Measurements from ENCODE around the gene ELOVL7. TPM values are rescaled to one million over a fixed set of nuclear protein-coding genes. Genes with fewer than 3 reads are reported as not detected.
"Not testable (repeated sequence)": the region's sequence is repeated elsewhere in the genome, so short reads cannot be mapped to it uniquely, and the experiment has no call there.

ELOVL7 gene
- total RNA-seq, 2 experiments from 2014 or later, result 0.57 to 0.97 TPM

GRCh38 chr5:60821488-60822284, 22.4 kb downstream of the ELOVL7 start:
- POLR2A ChIA-PET, result no interaction called here
- Mint-ChIP-seq H3K27ac (no peak overlapping the region), H3K36me3 (no peaks in the 10 kb centered on the region), H3K27me3 (peaks cover 2% of the 10 kb centered on the region), H3K9me3 (peaks cover 3% of the 10 kb centered on the region), H3K4me1 (peaks cover 1% of the 10 kb centered on the region), H3K4me3 (no peak overlapping the region)
- no peak for ATAC-seq (ENCODE audit: low read depth)
- no peak for DNase-seq

DNA sequence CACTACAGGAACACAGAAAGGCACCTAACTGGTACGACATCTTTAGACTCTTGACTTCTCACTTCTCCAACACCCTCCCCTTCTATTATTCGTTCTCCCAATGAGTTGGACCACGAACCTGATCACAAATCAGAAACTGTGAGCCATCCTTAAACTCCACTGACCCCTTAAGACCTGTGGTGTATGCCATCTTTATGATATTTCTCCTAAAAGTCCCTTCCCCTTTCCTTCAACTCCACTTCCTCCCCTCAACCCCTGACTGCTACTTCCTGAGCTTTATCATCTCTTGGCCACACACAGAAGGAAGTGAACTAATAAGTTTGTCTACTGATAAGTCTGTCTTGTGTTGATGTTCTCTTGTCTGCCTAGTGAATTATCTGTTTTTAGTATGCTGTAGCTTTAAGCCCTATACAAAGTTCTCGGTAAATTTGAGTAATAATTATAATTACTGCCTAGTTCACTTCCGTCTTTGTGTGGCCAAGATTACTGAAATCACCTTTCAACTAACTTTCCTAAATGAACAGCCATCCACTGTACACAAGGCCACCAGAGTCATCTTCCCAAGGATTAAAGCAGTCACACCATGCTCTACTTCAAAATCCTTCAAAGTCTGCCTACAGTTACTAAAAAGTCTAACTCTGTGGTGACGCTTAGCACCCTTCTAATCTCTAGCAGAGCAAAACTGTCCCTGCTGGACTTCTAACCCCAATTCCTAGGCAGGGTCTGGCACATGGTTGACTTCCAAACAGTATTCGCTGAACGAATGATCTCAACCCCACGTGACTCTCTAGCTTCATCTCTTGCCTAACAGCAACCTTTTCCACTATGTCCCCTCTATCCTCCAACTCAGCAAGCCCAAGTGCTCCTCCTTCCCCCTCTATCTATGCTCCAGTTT, 23.2 kb downstream of the ELOVL7 start:
- POLR2A ChIA-PET, result no interaction called here
- peaks cover 2% of the 10 kb centered on the region for H3K27me3 Mint-ChIP-seq
- peaks cover 3% of the 10 kb centered on the region for H3K9me3 Mint-ChIP-seq
- DNase-seq (no peak), ATAC-seq (ENCODE audit: low read depth) (no peak)
- no peaks in the 10 kb centered on the region for H3K36me3 Mint-ChIP-seq
- H3K4me3 Mint-ChIP-seq, result no peak overlapping the region
- H3K4me1 Mint-ChIP-seq, result peaks cover 1% of the 10 kb centered on the region
- H3K27ac Mint-ChIP-seq, result no peak overlapping the region

DNA sequence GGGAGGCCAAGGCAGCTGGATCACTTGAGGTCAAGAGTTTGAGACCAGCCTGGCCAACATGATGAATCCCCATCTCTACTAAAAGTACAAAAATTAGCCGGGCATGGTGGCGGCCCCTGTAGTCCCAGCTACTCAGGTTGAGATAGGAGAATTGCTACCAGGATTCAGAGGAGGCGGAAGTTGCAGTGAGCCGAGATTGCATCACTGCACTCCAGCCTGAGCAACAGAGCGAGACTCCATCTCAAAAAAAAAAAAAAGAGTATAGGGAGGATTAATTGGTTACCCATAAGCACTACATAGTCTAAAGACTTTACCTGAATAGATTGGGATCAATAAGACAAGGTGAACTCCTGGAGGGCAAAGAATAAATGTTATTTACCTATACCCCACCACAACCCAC, 27.9 kb downstream of the ELOVL7 start:
- H3K4me3 Mint-ChIP-seq; POLR2A ChIA-PET; H3K36me3 Mint-ChIP-seq; DNase-seq; ATAC-seq (ENCODE audit: low read depth); H3K9me3 Mint-ChIP-seq; H3K27ac Mint-ChIP-seq; H3K4me1 Mint-ChIP-seq: not testable (repeated sequence)
- peaks cover 13% of the 10 kb centered on the region for H3K27me3 Mint-ChIP-seq

- no peak overlapping the region for H3K4me3 Mint-ChIP-seq
- no peak for DNase-seq
- H3K4me1 Mint-ChIP-seq, result peaks cover 1% of the 10 kb centered on the region
- H3K36me3 Mint-ChIP-seq, result no peaks in the 10 kb centered on the region
- H3K27ac Mint-ChIP-seq, result no peak overlapping the region
- peaks cover 3% of the 10 kb centered on the region for H3K9me3 Mint-ChIP-seq
- POLR2A ChIA-PET, result no interaction called here
- no peak for ATAC-seq (ENCODE audit: low read depth)
- peaks cover 13% of the 10 kb centered on the region for H3K27me3 Mint-ChIP-seq
Observed at GRCh38 chr5:60814498-60814897, 29.6 kb downstream of the ELOVL7 start.

GRCh38 chr5:60812426-60812825, 31.6 kb downstream of the ELOVL7 start:
- DNase-seq (no peak), ATAC-seq (ENCODE audit: low read depth) (no peak)
- no peaks in the 10 kb centered on the region for H3K9me3 Mint-ChIP-seq
- no peak overlapping the region for H3K4me3 Mint-ChIP-seq
- H3K27ac Mint-ChIP-seq, result no peak overlapping the region
- H3K36me3 Mint-ChIP-seq, result no peaks in the 10 kb centered on the region
- H3K4me1 Mint-ChIP-seq, result peaks cover 1% of the 10 kb centered on the region
- POLR2A ChIA-PET, result no interaction called here
- H3K27me3 Mint-ChIP-seq, result peaks cover 18% of the 10 kb centered on the region

- DNase-seq, result no peak
- Mint-ChIP-seq H3K27me3 (peaks cover 22% of the 10 kb centered on the region), H3K36me3 (no peaks in the 10 kb centered on the region), H3K27ac (no peak overlapping the region), H3K4me3 (no peak overlapping the region), H3K4me1 (no peaks in the 10 kb centered on the region), H3K9me3 (no peaks in the 10 kb centered on the region)
- no peak for ATAC-seq (ENCODE audit: low read depth)
- POLR2A ChIA-PET, result no interaction called here
Observed at GRCh38 chr5:60811105-60811504, 33.0 kb downstream of the ELOVL7 start.

- Mint-ChIP-seq H3K27ac (no peak overlapping the region), H3K27me3 (peaks cover 22% of the 10 kb centered on the region), H3K9me3 (no peaks in the 10 kb centered on the region), H3K4me1 (no peaks in the 10 kb centered on the region), H3K36me3 (no peaks in the 10 kb centered on the region), H3K4me3 (no peak overlapping the region)
- no peak for DNase-seq
- ATAC-seq (ENCODE audit: low read depth), result no peak
- POLR2A ChIA-PET, result no interaction called here
Observed at GRCh38 chr5:60810438-60811085, 33.5 kb downstream of the ELOVL7 start.

DNA sequence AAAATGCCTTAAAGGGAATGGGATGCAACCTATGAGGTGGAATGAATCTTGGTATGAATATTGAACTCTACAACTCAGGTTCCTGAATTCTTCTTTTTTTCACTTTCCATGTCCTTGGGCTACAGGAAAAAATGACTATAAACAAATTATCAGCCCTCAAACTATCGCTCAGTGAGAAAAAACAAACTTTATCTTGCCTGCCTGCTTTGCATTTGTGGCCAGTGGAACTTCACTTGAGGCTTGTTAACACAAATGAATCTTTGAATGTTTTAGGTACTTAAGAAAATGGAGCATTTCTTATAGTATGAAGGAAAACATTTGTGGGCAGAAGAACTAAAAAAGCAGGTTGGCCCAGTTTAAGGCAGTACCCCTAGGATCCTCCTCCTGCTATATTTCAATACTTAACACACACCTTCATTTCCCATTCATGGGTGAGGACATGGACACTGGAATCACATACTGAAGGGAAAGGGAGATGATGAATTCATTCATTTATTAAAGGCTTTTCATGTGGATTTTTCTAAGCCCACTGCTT, 34.1 kb downstream of the ELOVL7 start:
- Mint-ChIP-seq H3K27me3 (peaks cover 22% of the 10 kb centered on the region), H3K4me1 (no peaks in the 10 kb centered on the region), H3K36me3 (no peaks in the 10 kb centered on the region), H3K4me3 (no peak overlapping the region), H3K9me3 (no peaks in the 10 kb centered on the region), H3K27ac (no peak overlapping the region)
- POLR2A ChIA-PET, result no interaction called here
- ATAC-seq (ENCODE audit: low read depth) (no peak), DNase-seq (no peak)

GRCh38 chr5:60806591-60807243, 37.4 kb downstream of the ELOVL7 start:
- H3K27me3 Mint-ChIP-seq, result peaks cover 11% of the 10 kb centered on the region
- no peak for ATAC-seq (ENCODE audit: low read depth)
- POLR2A ChIA-PET, result no interaction called here

GRCh38 chr5:60805463-60805862, 38.6 kb downstream of the ELOVL7 start:
- peaks cover 11% of the 10 kb centered on the region for H3K27me3 Mint-ChIP-seq
- H3K4me1 Mint-ChIP-seq, result no peaks in the 10 kb centered on the region
- H3K27ac Mint-ChIP-seq, result no peak overlapping the region
- H3K36me3 Mint-ChIP-seq, result no peaks in the 10 kb centered on the region
- no peak overlapping the region for H3K4me3 Mint-ChIP-seq
- DNase-seq (no peak), ATAC-seq (ENCODE audit: low read depth) (no peak)
- no peaks in the 10 kb centered on the region for H3K9me3 Mint-ChIP-seq
- POLR2A ChIA-PET, result no interaction called here

More at GRCh38 chr5:60806591-60807243, 37.4 kb downstream of the ELOVL7 start:
- H3K27ac Mint-ChIP-seq, result no peak overlapping the region
- no peaks in the 10 kb centered on the region for H3K36me3 Mint-ChIP-seq
- H3K9me3 Mint-ChIP-seq, result no peaks in the 10 kb centered on the region
- DNase-seq, result no peak
- no peaks in the 10 kb centered on the region for H3K4me1 Mint-ChIP-seq
- no peak overlapping the region for H3K4me3 Mint-ChIP-seq

GRCh38 chr5:60803712-60804111, 40.4 kb downstream of the ELOVL7 start:
- no peaks in the 10 kb centered on the region for H3K9me3 Mint-ChIP-seq
- no peak overlapping the region for H3K27ac Mint-ChIP-seq
- no peaks in the 10 kb centered on the region for H3K36me3 Mint-ChIP-seq
- DNase-seq (no peak), ATAC-seq (ENCODE audit: low read depth) (no peak)
- POLR2A ChIA-PET, result no interaction called here
- H3K27me3 Mint-ChIP-seq, result peaks cover 8% of the 10 kb centered on the region
- no peaks in the 10 kb centered on the region for H3K4me1 Mint-ChIP-seq
- no peak overlapping the region for H3K4me3 Mint-ChIP-seq

GRCh38 chr5:60802986-60803385, 41.1 kb downstream of the ELOVL7 start:
- ATAC-seq (ENCODE audit: low read depth) (no peak), DNase-seq (no peak)
- POLR2A ChIA-PET, result no interaction called here
- H3K27me3 Mint-ChIP-seq, result peaks cover 7% of the 10 kb centered on the region
- no peaks in the 10 kb centered on the region for H3K4me1 Mint-ChIP-seq
- no peak overlapping the region for H3K4me3 Mint-ChIP-seq
- H3K36me3 Mint-ChIP-seq, result no peaks in the 10 kb centered on the region
- H3K9me3 Mint-ChIP-seq, result no peaks in the 10 kb centered on the region
- no peak overlapping the region for H3K27ac Mint-ChIP-seq

GRCh38 chr5:60802226-60802625, 41.8 kb downstream of the ELOVL7 start:
- POLR2A ChIA-PET, result no interaction called here
- H3K36me3 Mint-ChIP-seq, result no peaks in the 10 kb centered on the region
- H3K9me3 Mint-ChIP-seq, result no peaks in the 10 kb centered on the region
- ATAC-seq (ENCODE audit: low read depth) (no peak), DNase-seq (no peak)
- no peak overlapping the region for H3K4me3 Mint-ChIP-seq
- peaks cover 7% of the 10 kb centered on the region for H3K27me3 Mint-ChIP-seq
- H3K4me1 Mint-ChIP-seq, result no peaks in the 10 kb centered on the region
- no peak overlapping the region for H3K27ac Mint-ChIP-seq
